ENCODE measurements around the gene MCF2L.

GRCh38 chr13:113046883-113047244 is 77.8 kb downstream of the MCF2L start:
- TF ChIP-seq CTCF (IDR thresholded peaks at IDR 0.05) (no peak), POLR2A (IDR thresholded peaks at IDR 0.05) (no peak)
